Stomach (tissue), 4 donors: ENCODE data around the gene UNC45A.

Experiments
- CTCF ChIP-seq, 7 experiments: fragments of 450-650 bp in 4 of 7; fragments of 200-600 bp in 3 of 7; sonication (generic) in 3 of 7; IDR thresholded peaks; one replicate each; pipeline ENCODE4 v1.5.1; 2016 to 2019; ENCODE audit warnings: antibody characterized with exemption in 7 of 7, control low read depth in 2 of 7, mild to moderate bottlenecking in 1 of 7
- EP300 ChIP-seq: sonication (generic); formaldehyde crosslinking; IDR thresholded peaks from one replicate; pipeline ENCODE4 v1.6.1; 2017; ENCODE audit warnings: antibody characterized with exemption
- POLR2A ChIP-seq, 4 donors: fragments of 450-650 bp; IDR thresholded peaks; one replicate each; pipeline ENCODE4 v1.6.1; 2016; ENCODE audit warnings: antibody characterized with exemption in 4 of 4, control low read depth in 2 of 4, mild to moderate bottlenecking in 1 of 4, moderate library complexity in 1 of 4
- POLR2AphosphoS5 ChIP-seq, 3 donors: sonication (generic); formaldehyde crosslinking; IDR thresholded peaks; one replicate each; pipeline ENCODE4 v1.6.1; 2016; ENCODE audit warnings: antibody characterized with exemption in 3 of 3

- TF ChIP-seq CTCF (IDR thresholded peaks at IDR 0.05) = no peak
- TF ChIP-seq POLR2A (IDR thresholded peaks at IDR 0.05) = no peak
- no peak for TF ChIP-seq EP300
- no peak for TF ChIP-seq POLR2AphosphoS5 (IDR thresholded peaks at IDR 0.05)
These were observed 63.7 kb downstream of the UNC45A start for GRCh38 chr15:90998737-90999136.
